IPS-NIHi7 (cell line): ENCODE data around the gene TNFRSF9.

ENCODE experiments used
- DNase-seq: peaks from one replicate; pipeline ENCODE4 v3.0.0; 2012; ENCODE audit warnings: mixed read lengths; ENCODE audit errors: extremely low spot score

The TNFRSF9 gene

GRCh38 chr1:7873801-7874795 is 66.5 kb downstream of the TNFRSF9 start:
- no peak for DNase-seq

GRCh38 chr1:7871136-7871535 is 69.5 kb downstream of the TNFRSF9 start:
- DNase-seq, result no peak

DNA sequence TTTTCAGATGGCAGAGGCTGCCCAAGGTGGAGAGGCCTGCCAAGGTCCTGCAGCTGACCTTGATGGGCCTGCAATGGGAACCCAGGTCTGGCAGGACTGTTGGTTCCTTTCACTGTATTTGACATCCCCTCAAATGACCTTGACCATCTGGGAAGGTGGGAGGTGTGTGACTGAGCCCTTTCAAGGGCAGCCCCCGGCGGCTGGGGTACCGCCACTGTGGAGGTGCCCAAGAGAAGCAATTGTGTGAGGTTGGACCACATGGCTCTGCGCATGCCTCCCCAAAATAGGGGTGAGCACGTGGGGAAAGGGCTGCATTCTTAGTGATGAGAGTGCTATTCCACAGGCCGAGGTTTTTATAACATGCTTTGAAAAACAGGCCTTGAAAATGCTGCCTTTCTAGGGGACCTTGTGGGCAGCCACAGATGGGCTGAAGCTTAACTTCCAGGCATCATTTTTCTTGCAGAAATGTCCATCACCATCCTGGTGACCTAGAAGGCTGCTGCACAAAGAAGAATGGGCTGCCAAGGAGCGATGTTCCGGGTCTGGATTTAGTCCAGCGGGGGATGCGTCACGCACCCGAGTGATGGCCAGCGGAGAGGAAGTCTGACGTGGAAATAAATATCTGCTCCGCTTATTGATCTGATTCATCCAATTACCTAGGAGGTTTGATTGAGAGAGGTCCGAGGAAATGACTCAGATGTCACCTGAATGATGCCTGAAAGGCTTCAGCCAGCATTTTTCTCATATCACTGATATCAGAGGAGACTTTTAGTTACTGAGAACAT is 71.3 kb downstream of the TNFRSF9 start:
- DNase-seq, result no peak

DNA sequence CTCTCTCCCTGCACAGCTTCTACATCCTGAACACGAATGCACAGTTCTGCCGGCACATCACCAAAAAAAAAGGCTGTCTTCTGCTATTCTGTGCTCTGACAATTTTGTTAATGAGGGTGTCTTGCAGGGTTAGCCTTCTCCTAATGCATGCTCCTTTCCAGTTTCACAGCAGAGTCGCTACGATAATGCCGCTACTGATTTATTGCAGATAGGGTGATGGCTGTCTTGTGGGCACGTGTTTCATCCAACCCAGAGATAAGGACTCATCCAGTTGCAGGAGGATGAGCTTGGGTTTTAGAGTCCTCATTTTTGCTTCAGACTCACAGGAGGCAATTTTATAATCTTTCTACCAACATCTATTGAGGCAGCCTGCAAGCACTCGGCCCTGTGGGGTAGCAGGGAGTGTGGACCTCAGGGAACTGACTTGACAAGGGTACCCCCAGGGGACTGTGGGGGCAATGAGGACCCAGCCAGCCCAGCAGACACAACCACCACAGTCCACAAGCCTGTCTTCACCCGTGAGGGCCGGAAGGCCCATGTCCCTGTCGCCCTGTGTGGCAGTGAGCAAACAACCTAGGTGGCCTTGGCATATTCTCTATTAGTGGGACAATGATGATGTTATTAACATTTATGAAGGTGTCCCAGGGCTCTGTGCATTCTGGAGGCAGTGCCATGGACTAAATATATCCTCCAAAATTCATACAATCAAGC is 72.4 kb downstream of the TNFRSF9 start:
- DNase-seq, result no peak

GRCh38 chr1:7865978-7866377 is 74.7 kb downstream of the TNFRSF9 start:
- DNase-seq, result no peak
